K562 (cell line): ENCODE data around the gene DCAF10. TPM values are rescaled to one million over a fixed set of nuclear protein-coding genes. Genes with fewer than 3 reads are reported as not detected.

ENCODE experiments used
- ATAC-seq: fragments of 200-7000 bp; cut with Tn5 transposase; 3 replicates; pipeline ENCODE4 v1.9.1; 2020; ENCODE audit warnings: moderate library complexity
- BruUV-seq: library from RNA; stranded (reverse); fragments of 400-500 nt; replicated peaks from 2 replicates; lab custom pipeline; 2021; lab: Mats Ljungman, UMichigan
- CTCF ChIA-PET: fragments of 300-600 bp; formaldehyde crosslinking; extraction: SDS; loops from one replicate; lab custom pipeline; 2021; ENCODE audit warnings: low intra/inter-chr PET ratio; lab: Yijun Ruan, JAX
- POLR2A ChIA-PET: fragments of 300-600, 350-650 bp; sonication (Branson Sonifier 250); formaldehyde crosslinking; extraction: SDS; loops from one replicate; lab custom pipeline; 2021; ENCODE audit warnings: antibody characterized with exemption, inconsistent platforms; lab: Yijun Ruan, JAX
- DNase-seq, 4 experiments: peaks; one replicate each; pipeline versions ENCODE4 v3.0.0 to v3.0.0-alpha.2; 2011 to 2018; ENCODE audit warnings: low spot score in 3 of 4, mixed read lengths in 3 of 4; ENCODE audit errors: extremely low read depth in 1 of 4
- FAIRE-seq: peaks from 2 replicates; lab custom pipeline; 2011; peaks lifted over from hg19 to GRCh38; lab: Jason Lieb, UNC
- H2AFZ ChIP-seq: 2 replicates; pipeline ENCODE4 v1.6.0; 2011; ENCODE audit warnings: low read depth, low read length, control low read depth, inconsistent platforms
- H3K27ac ChIP-seq: fragments of 200-600 bp; 3 replicates; pipeline ENCODE4 v1.8.0; 2011; ENCODE audit warnings: low read depth, mild to moderate bottlenecking, control low read depth, inconsistent platforms, low read length, moderate library complexity, mixed read lengths; ENCODE audit errors: extremely low read depth
- H3K27me3 ChIP-seq, 2 experiments: fragments of 300-600 bp in 1 of 2; 2 replicates in 1 of 2; 3 replicates in 1 of 2; pipeline versions ENCODE4 v1.6.0 to v1.8.0; 2011; ENCODE audit warnings: inconsistent platforms in 2 of 2, low read length in 2 of 2, mild to moderate bottlenecking in 1 of 2, mixed read lengths in 1 of 2, moderate library complexity in 1 of 2; ENCODE audit not compliant: control insufficient read depth in 2 of 2, insufficient read depth in 2 of 2
- H3K36me3 ChIP-seq: fragments of 300-600 bp; 3 replicates; pipeline ENCODE4 v1.8.0; 2011; ENCODE audit warnings: mild to moderate bottlenecking, low read length, inconsistent platforms; ENCODE audit not compliant: control insufficient read depth, insufficient read depth
- H3K4me1 ChIP-seq, 2 experiments: fragments of 200-600 bp in 1 of 2; replicated peaks in 1 of 2; 2 replicates in 1 of 2; 3 replicates in 1 of 2; pipeline versions ENCODE4 v1.5.1 to v1.8.0; 2011; ENCODE audit warnings: inconsistent platforms in 2 of 2, low read length in 2 of 2, mild to moderate bottlenecking in 1 of 2, mixed read lengths in 1 of 2, moderate library complexity in 1 of 2; ENCODE audit not compliant: control insufficient read depth in 2 of 2, insufficient read depth in 2 of 2
- H3K4me2 ChIP-seq: 2 replicates; pipeline ENCODE4 v1.6.1; 2011; ENCODE audit warnings: low read length, control low read depth, inconsistent platforms, mixed read lengths; ENCODE audit not compliant: insufficient read depth
- H3K4me3 ChIP-seq: fragments of 200-600 bp; sonication (generic), shearing (Covaris generic); 2 replicates; pipeline ENCODE4 v1.5.1; 2016; ENCODE audit warnings: control low read depth, inconsistent platforms
- H3K79me2 ChIP-seq: fragments of 200-600 bp; 3 replicates; pipeline ENCODE4 v1.8.0; 2011; ENCODE audit warnings: low read length, inconsistent platforms; ENCODE audit not compliant: control insufficient read depth, insufficient read depth
- H3K9ac ChIP-seq, 2 experiments: 2 replicates each; pipeline versions ENCODE4 v1.6.0 to v1.6.1; 2011; ENCODE audit warnings: low read depth in 2 of 2, low read length in 2 of 2, control low read depth in 1 of 2, inconsistent platforms in 1 of 2, mild to moderate bottlenecking in 1 of 2, mixed read lengths in 1 of 2; ENCODE audit not compliant: insufficient read depth in 1 of 2
- H3K9me1 ChIP-seq: one replicate; pipeline ENCODE4 v1.6.0; 2011; ENCODE audit warnings: inconsistent platforms, mild to moderate bottlenecking, low read length, moderate library complexity; ENCODE audit not compliant: control insufficient read depth, insufficient read depth
- H3K9me3 ChIP-seq: replicated peaks from 2 replicates; pipeline ENCODE4 v1.5.1; 2011; ENCODE audit warnings: low read depth, low read length, inconsistent platforms; ENCODE audit not compliant: control insufficient read depth, insufficient read depth
- H4K20me1 ChIP-seq: replicated peaks from 2 replicates; pipeline ENCODE4 v1.6.1; 2011; ENCODE audit warnings: low read length, inconsistent platforms, mixed read lengths; ENCODE audit not compliant: control insufficient read depth, insufficient read depth
- BMI1 ChIP-seq: fragments of 150-350 bp; IDR thresholded peaks from 2 replicates; pipeline ENCODE4 v1.6.1; 2014; ENCODE audit warnings: low read length
- ILF3 ChIP-seq: fragments of 450-650 bp; IDR thresholded peaks from 2 replicates; pipeline ENCODE4 v1.6.1; 2018; ENCODE audit warnings: antibody characterized with exemption, mild to moderate bottlenecking, moderate library complexity, borderline replicate concordance
- NFATC3 ChIP-seq: fragments of 450-650 bp; IDR thresholded peaks from 2 replicates; pipeline ENCODE4 v1.6.1; 2017; ENCODE audit warnings: mild to moderate bottlenecking
- NR2C2 ChIP-seq, 2 experiments: fragments of 200-800 bp in 1 of 2; sonication (Bioruptor generic) in 1 of 2; sonication (generic) in 1 of 2; formaldehyde crosslinking in 1 of 2; IDR thresholded peaks; 2 replicates each; pipeline versions ENCODE4 v1.6.1 to v1.8.0; 2016 to 2022; ENCODE audit warnings: mild to moderate bottlenecking in 1 of 2, missing compliant biosample characterization in 1 of 2, missing genetic modification characterization in 1 of 2, missing genetic modification reagents in 1 of 2
- NR2F6 ChIP-seq: fragments of 450-650 bp; formaldehyde crosslinking; IDR thresholded peaks from 2 replicates; pipeline ENCODE4 v1.4.0; 2020; ENCODE audit warnings: mild to moderate bottlenecking
- PHF8 ChIP-seq: fragments of 200-600 bp; sonication (generic); IDR thresholded peaks from 2 replicates; pipeline ENCODE4 v1.6.1; 2012; ENCODE audit warnings: mixed run types, mild to moderate bottlenecking, inconsistent platforms, low read length, moderate library complexity, borderline replicate concordance
- POLR2G ChIP-seq: fragments of 200-400 bp; formaldehyde crosslinking; IDR thresholded peaks from 2 replicates; pipeline ENCODE4 v1.6.1; 2017; ENCODE audit warnings: low read depth, mild to moderate bottlenecking, antibody characterized with exemption, low read length, moderate library complexity
- ZNF124 ChIP-seq: sonication (generic); formaldehyde crosslinking; IDR thresholded peaks from 2 replicates; pipeline ENCODE4 v1.8.1; 2022; ENCODE audit warnings: missing genetic modification reagents
- ZNF174 ChIP-seq: fragments of 250-450 bp; sonication (Bioruptor Pico); IDR thresholded peaks from 2 replicates; pipeline ENCODE4 v1.4.0; 2020; ENCODE audit warnings: mild to moderate bottlenecking
- ZNF436 ChIP-seq: fragments of 250-450, 450-650 bp; sonication (Bioruptor Pico); formaldehyde crosslinking; IDR thresholded peaks from 2 replicates; pipeline ENCODE4 v1.7.0; 2020; ENCODE audit warnings: mild to moderate bottlenecking
- WGBS: fragments of 100-300 bp; shearing (Covaris generic); methylation state at CpG from one replicate; pipeline ENCODE4 v1.1.6; 2016; ENCODE audit warnings: low coverage, mixed read lengths; ENCODE audit not compliant: insufficient coverage; ENCODE audit errors: missing lambda C conversion rate; 5-methylcytosine and 5-hydroxymethylcytosine counted together
- in situ Hi-C: fragments of 300-500 bp; cut with MboI; formaldehyde crosslinking; loops from 4 replicates; pipeline ENCODE4 v1.15.0; 2018; ENCODE audit warnings: inconsistent platforms, mixed read lengths
- intact Hi-C: fragments of 100-400 bp; cut with micrococcal nuclease; formaldehyde crosslinking; loops from 2 replicates; pipeline ENCODE4 v1.14.2; 2022
- polyA plus RNA-seq, 8 experiments: library from polyadenylated mRNA; depleted of rRNA in 4 of 8; stranded (reverse) in 5 of 8; unstranded in 3 of 8; fragments of >200 nt; fragmentation: Nextera tagmentation in 2 of 8; fragmentation: Illumina TruSeq in 1 of 8; extraction: Ambion mirVana in 2 of 8; extraction: Trizol in 1 of 8; gene quantifications; 2 replicates each; pipeline versions ENCODE4 v1.2.1 to v1.2.3, GENCODE V29; 2011 to 2014; ENCODE audit warnings: inconsistent platforms in 1 of 8, missing spikeins in 1 of 8
- total RNA-seq, 7 experiments: library from RNA; depleted of rRNA in 6 of 7; stranded (reverse); fragments of >200 nt in 6 of 7; fragmentation: Illumina TruSeq in 2 of 7; extraction: Trizol in 2 of 7; gene quantifications; 2 replicates each; pipeline versions ENCODE4 v1.2.1 to v1.2.3, GENCODE V29; 2011 to 2021; ENCODE audit warnings: low replicate concordance in 1 of 7
- TF ChIP-seq, protein P1 (sequence below): fragments of 450-650 bp; formaldehyde crosslinking; IDR thresholded peaks from 2 replicates; pipeline ENCODE4 v1.4.0; 2022; ENCODE audit warnings: missing genetic modification characterization
- TF ChIP-seq, protein P2 (sequence below): fragments of 250-450 bp; sonication (Bioruptor Pico); IDR thresholded peaks from 2 replicates; pipeline ENCODE4 v1.8.0; 2021; ENCODE audit warnings: mild to moderate bottlenecking, moderate library complexity
- TF ChIP-seq, protein P3 (sequence below): sonication (generic); formaldehyde crosslinking; IDR thresholded peaks from 2 replicates; pipeline ENCODE4 v1.8.0; 2022; ENCODE audit warnings: missing genetic modification reagents, mild to moderate bottlenecking, moderate library complexity, borderline replicate concordance

Gene DCAF10
- total and polyA plus RNA-seq, 9 of the 15 experiments (the other 6 are each of a cell fraction or from before 2014, with no cell fraction given): 6.8 to 40.1 (median 16.9) TPM

DNA sequence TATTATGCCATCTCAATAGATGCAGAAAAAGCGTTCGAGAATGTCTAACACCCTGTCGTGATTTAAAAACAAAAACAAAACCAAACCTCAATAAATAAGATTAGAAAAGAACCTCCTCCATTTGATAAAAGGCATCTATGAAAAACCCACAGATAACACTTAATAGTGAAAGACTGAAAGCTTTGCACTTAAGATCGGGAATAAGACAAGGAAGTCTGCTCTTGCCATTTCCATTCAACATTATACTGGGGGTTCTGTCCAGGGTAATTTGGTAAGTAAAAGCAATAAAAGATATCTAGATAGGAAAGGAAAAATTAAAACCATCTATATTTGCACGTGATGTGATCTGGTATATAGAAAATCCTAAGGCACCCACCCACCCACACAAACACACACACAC, 8.5 kb upstream of the DCAF10 start:
- in situ Hi-C loops: no loop called here
- Histone ChIP-seq H3K27me3 (no peaks in the 10 kb centered on the region), H3K79me2 (no peaks in the 10 kb centered on the region), H3K9me1 (no peaks in the 10 kb centered on the region), H3K9me3 (no peaks in the 10 kb centered on the region), H3K36me3 (no peaks in the 10 kb centered on the region), H3K27ac (no peak overlapping the region), H3K4me1 (peaks cover 4 to 7% of the 10 kb centered on the region in 2 experiments; a peak in 4 of 5 replicates), H3K4me2 (no peak overlapping the region), H2AFZ (no peak overlapping the region), H3K4me3 (no peak overlapping the region), H4K20me1 (no peaks in the 10 kb centered on the region), H3K9ac (no peak overlapping the region)
- no peak for ATAC-seq
- BruUV-seq: no TSS peak
- POLR2A ChIA-PET: no interaction called here
- no peak for DNase-seq
- TF ChIP-seq, protein P1, sequence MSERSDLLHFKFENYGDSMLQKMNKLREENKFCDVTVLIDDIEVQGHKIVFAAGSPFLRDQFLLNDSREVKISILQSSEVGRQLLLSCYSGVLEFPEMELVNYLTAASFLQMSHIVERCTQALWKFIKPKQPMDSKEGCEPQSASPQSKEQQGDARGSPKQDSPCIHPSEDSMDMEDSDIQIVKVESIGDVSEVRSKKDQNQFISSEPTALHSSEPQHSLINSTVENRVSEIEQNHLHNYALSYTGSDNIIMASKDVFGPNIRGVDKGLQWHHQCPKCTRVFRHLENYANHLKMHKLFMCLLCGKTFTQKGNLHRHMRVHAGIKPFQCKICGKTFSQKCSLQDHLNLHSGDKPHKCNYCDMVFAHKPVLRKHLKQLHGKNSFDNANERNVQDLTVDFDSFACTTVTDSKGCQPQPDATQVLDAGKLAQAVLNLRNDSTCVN (CRISPR knock-in tag): no peak
- no peak for TF ChIP-seq ZNF436 (CRISPR knock-in tag)
- no peak for TF ChIP-seq PHF8
- no peak for TF ChIP-seq ILF3
- TF ChIP-seq POLR2G: no peak
- TF ChIP-seq NFATC3: no peak
- TF ChIP-seq NR2C2 (CRISPR knock-in tag; IDR thresholded peaks at IDR 0.05): no peak
- TF ChIP-seq NR2C2 (tag; IDR thresholded peaks at IDR 0.05): no peak
- no peak for TF ChIP-seq ZNF124 (CRISPR knock-in tag)
- TF ChIP-seq, protein P2, sequence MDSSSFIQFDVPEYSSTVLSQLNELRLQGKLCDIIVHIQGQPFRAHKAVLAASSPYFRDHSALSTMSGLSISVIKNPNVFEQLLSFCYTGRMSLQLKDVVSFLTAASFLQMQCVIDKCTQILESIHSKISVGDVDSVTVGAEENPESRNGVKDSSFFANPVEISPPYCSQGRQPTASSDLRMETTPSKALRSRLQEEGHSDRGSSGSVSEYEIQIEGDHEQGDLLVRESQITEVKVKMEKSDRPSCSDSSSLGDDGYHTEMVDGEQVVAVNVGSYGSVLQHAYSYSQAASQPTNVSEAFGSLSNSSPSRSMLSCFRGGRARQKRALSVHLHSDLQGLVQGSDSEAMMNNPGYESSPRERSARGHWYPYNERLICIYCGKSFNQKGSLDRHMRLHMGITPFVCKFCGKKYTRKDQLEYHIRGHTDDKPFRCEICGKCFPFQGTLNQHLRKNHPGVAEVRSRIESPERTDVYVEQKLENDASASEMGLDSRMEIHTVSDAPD (CRISPR knock-in tag): no peak
- TF ChIP-seq, protein P3, sequence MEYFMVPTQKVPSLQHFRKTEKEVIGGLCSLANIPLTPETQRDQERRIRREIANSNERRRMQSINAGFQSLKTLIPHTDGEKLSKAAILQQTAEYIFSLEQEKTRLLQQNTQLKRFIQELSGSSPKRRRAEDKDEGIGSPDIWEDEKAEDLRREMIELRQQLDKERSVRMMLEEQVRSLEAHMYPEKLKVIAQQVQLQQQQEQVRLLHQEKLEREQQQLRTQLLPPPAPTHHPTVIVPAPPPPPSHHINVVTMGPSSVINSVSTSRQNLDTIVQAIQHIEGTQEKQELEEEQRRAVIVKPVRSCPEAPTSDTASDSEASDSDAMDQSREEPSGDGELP (CRISPR knock-in tag): no peak
- no peak for TF ChIP-seq NR2F6
- no peak for TF ChIP-seq BMI1
- TF ChIP-seq ZNF174: no peak
- CTCF ChIA-PET: no interaction called here
- intact Hi-C loops: no loop called here
- 64% methylated on average over 5 of the region's 5 CpGs for WGBS
- no peak for FAIRE-seq
